HG03342 (cell line): Measurements from ENCODE around the gene BMPER.

ENCODE experiments used
- ATAC-seq: cut with Tn5 transposase; IDR thresholded peaks from one replicate; pipeline ENCODE4 v1.9.1; 2021; ENCODE audit warnings: mild to moderate bottlenecking, moderate library complexity; ENCODE audit not compliant: unreplicated experiment

BMPER gene

GRCh38 chr7:34059136-34059828, 153.9 kb downstream of the BMPER start:
- ATAC-seq, result no peak

GRCh38 chr7:34060196-34060947, 155.0 kb downstream of the BMPER start:
- ATAC-seq, result no peak

GRCh38 chr7:34061149-34061548, 155.8 kb downstream of the BMPER start:
- no peak for ATAC-seq

- no peak for ATAC-seq
Observed at GRCh38 chr7:34062341-34062740, 157.0 kb downstream of the BMPER start.

- ATAC-seq, result no peak
Observed at GRCh38 chr7:34062826-34063225, 157.5 kb downstream of the BMPER start.

- no peak for ATAC-seq
Observed at GRCh38 chr7:34064519-34065158, 159.3 kb downstream of the BMPER start.

GRCh38 chr7:34066411-34066810, 161.1 kb downstream of the BMPER start:
- no peak for ATAC-seq

GRCh38 chr7:34067005-34067778, 161.9 kb downstream of the BMPER start:
- ATAC-seq, result no peak

GRCh38 chr7:34069676-34070075, 164.3 kb downstream of the BMPER start:
- no peak for ATAC-seq

GRCh38 chr7:34070511-34071323, 165.4 kb downstream of the BMPER start:
- ATAC-seq, result no peak

GRCh38 chr7:34073676-34074075, 168.3 kb downstream of the BMPER start:
- no peak for ATAC-seq

GRCh38 chr7:34074421-34074820, 169.1 kb downstream of the BMPER start:
- ATAC-seq, result no peak

GRCh38 chr7:34075523-34076370, 170.4 kb downstream of the BMPER start:
- ATAC-seq, result no peak

GRCh38 chr7:34077168-34077567, 171.8 kb downstream of the BMPER start:
- ATAC-seq, result no peak

GRCh38 chr7:34078864-34079263, 173.5 kb downstream of the BMPER start:
- no peak for ATAC-seq

GRCh38 chr7:34080513-34080912, 175.2 kb downstream of the BMPER start:
- no peak for ATAC-seq

GRCh38 chr7:34081935-34082334, 176.6 kb downstream of the BMPER start:
- no peak for ATAC-seq

GRCh38 chr7:34083440-34083839, 178.1 kb downstream of the BMPER start:
- ATAC-seq, result no peak

GRCh38 chr7:34084651-34085050, 179.3 kb downstream of the BMPER start:
- no peak for ATAC-seq
